Naive thymus-derived CD8-positive, alpha-beta T cell (primary cell): Measurements from ENCODE around the gene ERBB4. TPM values are rescaled to one million over a fixed set of nuclear protein-coding genes. Genes with fewer than 3 reads are reported as not detected.

Experiments used
- ATAC-seq, 2 donors: fragments of 150-1000 bp; cut with Tn5 transposase in 1 of 2; sonication (Bioruptor Pico), chemical (Tn5 transposase) in 1 of 2; 1 replicate in 1 of 2; 2 replicates in 1 of 2; pipeline ENCODE4 v1.10.0; 2021; ENCODE audit warnings: mild to moderate bottlenecking in 2 of 2, moderate library complexity in 2 of 2
- POLR2A ChIA-PET: fragments of 350-600 bp; sonication (Branson Sonifier 250); formaldehyde crosslinking; loops from one replicate; lab custom pipeline; 2021; ENCODE audit warnings: antibody characterized with exemption; lab: Charles Lee
- DNase-seq, 10 donors: peaks; one replicate each; pipeline versions ENCODE4 v3.0.0 to v3.0.0-alpha.2; 2020 to 2022
- H3K27ac Mint-ChIP-seq, 10 donors: one replicate each; pipeline ENCODE4 v1.8.0; 2020 to 2022; ENCODE audit warnings: mild to moderate bottlenecking in 10 of 10, mixed read lengths in 10 of 10, moderate library complexity in 4 of 10, inconsistent platforms in 1 of 10
- H3K27me3 Mint-ChIP-seq, 5 donors: one replicate each; pipeline ENCODE4 v1.8.0; 2021 to 2022; ENCODE audit warnings: mixed read lengths in 5 of 5
- H3K36me3 Mint-ChIP-seq, 3 donors: one replicate each; pipeline ENCODE4 v1.8.0; 2020 to 2022; ENCODE audit warnings: mixed read lengths in 3 of 3, mild to moderate bottlenecking in 2 of 3, inconsistent platforms in 1 of 3
- H3K4me1 Mint-ChIP-seq, 4 donors: one replicate each; pipeline ENCODE4 v1.8.0; 2021 to 2022; ENCODE audit warnings: mixed read lengths in 4 of 4
- H3K4me3 Mint-ChIP-seq, 10 donors: one replicate each; pipeline ENCODE4 v1.8.0; 2020 to 2022; ENCODE audit warnings: mild to moderate bottlenecking in 10 of 10, mixed read lengths in 10 of 10, moderate library complexity in 6 of 10, inconsistent platforms in 1 of 10
- H3K9me3 Mint-ChIP-seq, 9 donors: one replicate each; pipeline ENCODE4 v1.8.0; 2020 to 2022; ENCODE audit warnings: mixed read lengths in 9 of 9, mild to moderate bottlenecking in 3 of 9, inconsistent platforms in 1 of 9, moderate library complexity in 1 of 9
- polyA plus RNA-seq, 3 donors: library from polyadenylated mRNA; unstranded; fragments of 300-500 nt; fragmentation: Illumina TruSeq; gene quantifications; one replicate each; pipeline ENCODE4 v1.2.3, GENCODE V29; 2021
- total RNA-seq, 8 experiments: library from RNA in 2 of 8; stranded (reverse) in 2 of 8; gene quantifications; one replicate each; pipeline ENCODE4 v1.2.3 and lab custom pipeline; 2021 to 2026

Gene ERBB4
- total and polyA plus RNA-seq, 5 experiments from 2014 or later: not detected

GRCh38 chr2:211453311-211453887, 1085.2 kb downstream of the ERBB4 start:
- no peak for ATAC-seq
- Mint-ChIP-seq H3K4me3 (no peak overlapping the region), H3K36me3 (no peaks in the 10 kb centered on the region), H3K27ac (no peak overlapping the region), H3K27me3 (no peaks in the 10 kb centered on the region), H3K9me3 (no peaks in the 10 kb centered on the region), H3K4me1 (no peaks in the 10 kb centered on the region)
- POLR2A ChIA-PET: no interaction called here
- no peak for DNase-seq

- no peak for DNase-seq
- H3K36me3 Mint-ChIP-seq: no peaks in the 10 kb centered on the region
- H3K4me3 Mint-ChIP-seq: no peak overlapping the region
- POLR2A ChIA-PET: no interaction called here
- ATAC-seq: no peak
- H3K27me3 Mint-ChIP-seq: no peaks in the 10 kb centered on the region
- no peak overlapping the region for H3K27ac Mint-ChIP-seq
- H3K9me3 Mint-ChIP-seq: no peaks in the 10 kb centered on the region
- H3K4me1 Mint-ChIP-seq: no peaks in the 10 kb centered on the region
Measured at GRCh38 chr2:211451642-211452041, 1087.0 kb downstream of the ERBB4 start.

- DNase-seq: no peak
- Mint-ChIP-seq H3K4me3 (no peak overlapping the region), H3K9me3 (no peaks in the 10 kb centered on the region), H3K4me1 (no peaks in the 10 kb centered on the region), H3K36me3 (no peaks in the 10 kb centered on the region), H3K27ac (no peak overlapping the region), H3K27me3 (no peaks in the 10 kb centered on the region)
- POLR2A ChIA-PET: no interaction called here
- no peak for ATAC-seq
Measured at GRCh38 chr2:211449819-211450218, 1088.8 kb downstream of the ERBB4 start.

- Mint-ChIP-seq H3K27me3 (no peaks in the 10 kb centered on the region), H3K4me3 (no peak overlapping the region), H3K4me1 (no peaks in the 10 kb centered on the region), H3K9me3 (no peaks in the 10 kb centered on the region), H3K36me3 (no peaks in the 10 kb centered on the region), H3K27ac (no peak overlapping the region)
- ATAC-seq (no peak), DNase-seq (no peak)
- POLR2A ChIA-PET: no interaction called here
Measured at GRCh38 chr2:211447548-211447947, 1091.1 kb downstream of the ERBB4 start.

- H3K9me3 Mint-ChIP-seq: peaks cover 0 to 3% (median 0%) of the 10 kb centered on the region in 9 donors
- DNase-seq (no peak), ATAC-seq (no peak)
- no peaks in the 10 kb centered on the region for H3K27me3 Mint-ChIP-seq
- no peaks in the 10 kb centered on the region for H3K36me3 Mint-ChIP-seq
- POLR2A ChIA-PET: no interaction called here
- H3K4me1 Mint-ChIP-seq: no peaks in the 10 kb centered on the region
- no peak overlapping the region for H3K4me3 Mint-ChIP-seq
- H3K27ac Mint-ChIP-seq: no peak overlapping the region
Measured at GRCh38 chr2:211440107-211440506, 1098.5 kb downstream of the ERBB4 start.

GRCh38 chr2:211439011-211439410, 1099.6 kb downstream of the ERBB4 start:
- H3K9me3 Mint-ChIP-seq: peaks cover 0 to 3% (median 0%) of the 10 kb centered on the region in 9 donors
- no peak for DNase-seq
- H3K4me3 Mint-ChIP-seq: no peak overlapping the region
- POLR2A ChIA-PET: no interaction called here
- no peaks in the 10 kb centered on the region for H3K4me1 Mint-ChIP-seq
- no peaks in the 10 kb centered on the region for H3K36me3 Mint-ChIP-seq
- no peaks in the 10 kb centered on the region for H3K27me3 Mint-ChIP-seq
- ATAC-seq: no peak
- H3K27ac Mint-ChIP-seq: no peak overlapping the region

- Mint-ChIP-seq H3K27me3 (no peaks in the 10 kb centered on the region), H3K4me3 (no peak overlapping the region), H3K4me1 (no peaks in the 10 kb centered on the region), H3K36me3 (peaks cover 0 to 3% (median 0%) of the 10 kb centered on the region in 3 donors), H3K27ac (no peak overlapping the region), H3K9me3 (peaks cover 0 to 8% (median 0%) of the 10 kb centered on the region in 9 donors)
- POLR2A ChIA-PET: no interaction called here
- ATAC-seq: no peak
- DNase-seq: no peak
Measured at GRCh38 chr2:211437396-211437795, 1101.2 kb downstream of the ERBB4 start.

- Mint-ChIP-seq H3K27ac (no peak overlapping the region), H3K9me3 (peaks cover 0 to 8% (median 0%) of the 10 kb centered on the region in 9 donors), H3K4me3 (no peak overlapping the region), H3K27me3 (no peaks in the 10 kb centered on the region), H3K4me1 (no peaks in the 10 kb centered on the region), H3K36me3 (peaks cover 0 to 3% (median 0%) of the 10 kb centered on the region in 3 donors)
- POLR2A ChIA-PET: no interaction called here
- DNase-seq: no peak
- ATAC-seq: no peak
Measured at GRCh38 chr2:211436182-211436581, 1102.4 kb downstream of the ERBB4 start.

- no peak for ATAC-seq
- peak in 1 of 10 donors; percentile 50 for DNase-seq
- no peaks in the 10 kb centered on the region for H3K4me1 Mint-ChIP-seq
- H3K9me3 Mint-ChIP-seq: peaks cover 0 to 8% (median 0%) of the 10 kb centered on the region in 9 donors
- no peak overlapping the region for H3K27ac Mint-ChIP-seq
- peaks cover 0 to 3% (median 0%) of the 10 kb centered on the region in 3 donors for H3K36me3 Mint-ChIP-seq
- POLR2A ChIA-PET: no interaction called here
- H3K27me3 Mint-ChIP-seq: no peaks in the 10 kb centered on the region
- H3K4me3 Mint-ChIP-seq: no peak overlapping the region
Measured at GRCh38 chr2:211435331-211435730, 1103.3 kb downstream of the ERBB4 start.

- Mint-ChIP-seq H3K36me3 (peaks cover 0 to 3% (median 0%) of the 10 kb centered on the region in 3 donors), H3K27ac (no peak overlapping the region), H3K4me3 (no peak overlapping the region), H3K9me3 (peaks cover 0 to 8% (median 0%) of the 10 kb centered on the region in 9 donors), H3K27me3 (no peaks in the 10 kb centered on the region), H3K4me1 (no peaks in the 10 kb centered on the region)
- no peak for ATAC-seq
- POLR2A ChIA-PET: no interaction called here
- no peak for DNase-seq
Measured at GRCh38 chr2:211434773-211435172, 1103.8 kb downstream of the ERBB4 start.

GRCh38 chr2:211429256-211429920, 1109.2 kb downstream of the ERBB4 start:
- POLR2A ChIA-PET: no interaction called here
- Mint-ChIP-seq H3K36me3 (peaks cover 0 to 3% (median 0%) of the 10 kb centered on the region in 3 donors), H3K9me3 (peaks cover 0 to 4% (median 0%) of the 10 kb centered on the region in 9 donors), H3K27ac (no peak overlapping the region), H3K27me3 (peaks cover 0 to 1% (median 0%) of the 10 kb centered on the region in 5 donors), H3K4me3 (no peak overlapping the region), H3K4me1 (no peaks in the 10 kb centered on the region)
- no peak for DNase-seq
- no peak for ATAC-seq

- H3K27ac Mint-ChIP-seq: no peak overlapping the region
- H3K9me3 Mint-ChIP-seq: no peaks in the 10 kb centered on the region
- no peak overlapping the region for H3K4me3 Mint-ChIP-seq
- H3K27me3 Mint-ChIP-seq: peaks cover 0 to 1% (median 0%) of the 10 kb centered on the region in 5 donors
- H3K36me3 Mint-ChIP-seq: no peaks in the 10 kb centered on the region
- ATAC-seq: no peak
- H3K4me1 Mint-ChIP-seq: no peaks in the 10 kb centered on the region
- POLR2A ChIA-PET: no interaction called here
- DNase-seq: no peak
Measured at GRCh38 chr2:211426240-211426639, 1112.4 kb downstream of the ERBB4 start.

GRCh38 chr2:211423018-211423417, 1115.6 kb downstream of the ERBB4 start:
- Mint-ChIP-seq H3K4me1 (no peaks in the 10 kb centered on the region), H3K27ac (no peak overlapping the region), H3K27me3 (no peaks in the 10 kb centered on the region), H3K36me3 (no peaks in the 10 kb centered on the region), H3K9me3 (peaks cover 0 to 1% (median 0%) of the 10 kb centered on the region in 9 donors), H3K4me3 (no peak overlapping the region)
- no peak for ATAC-seq
- no peak for DNase-seq
- POLR2A ChIA-PET: no interaction called here
